ENCODE results near the gene LCE7A. TPM values are rescaled to one million over a fixed set of nuclear protein-coding genes. Genes with fewer than 3 reads are reported as not detected.

LCE7A gene
- total and polyA plus RNA-seq, 2 donors (not counting 3 experiments of a cell fraction or from before 2014, with no cell fraction given) = not detected

DNA sequence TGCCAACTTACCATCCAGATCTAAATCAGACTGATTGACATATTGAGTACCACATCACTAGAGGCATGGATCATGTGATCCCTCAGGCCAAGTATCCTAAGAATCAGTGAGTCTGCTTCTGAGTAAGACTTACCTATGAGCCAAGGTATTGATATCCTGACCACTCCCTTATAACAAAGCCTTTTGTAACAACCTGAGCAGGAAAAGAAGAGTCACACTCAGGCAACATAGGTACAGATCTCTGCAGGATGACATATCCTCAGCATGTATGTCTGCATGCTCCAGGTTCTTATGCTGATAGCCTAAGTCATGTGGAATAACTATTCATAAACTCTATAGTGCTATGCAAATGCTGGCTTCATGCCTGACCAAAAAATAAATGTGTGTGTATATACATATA, 34.8 kb upstream of the LCE7A start:
- TF ChIP-seq MYC (IDR thresholded peaks at IDR 0.05; ENCODE audit: low read depth, low read length) = no peak
- no peak for TF ChIP-seq EZH2 (IDR thresholded peaks at IDR 0.05; ENCODE audit: borderline replicate concordance, low read depth, low read length, severe bottlenecking)
- no peak for TF ChIP-seq POLR2A (IDR thresholded peaks at IDR 0.05; ENCODE audit: low read depth, low read length)
- no peak for TF ChIP-seq FOS (IDR thresholded peaks at IDR 0.05; ENCODE audit: borderline replicate concordance, insufficient read depth, low read length)
- no peak for TF ChIP-seq POLR2AphosphoS5 (IDR thresholded peaks at IDR 0.05; ENCODE audit: insufficient read depth, low read depth, low read length)
- TF ChIP-seq, protein P1, sequence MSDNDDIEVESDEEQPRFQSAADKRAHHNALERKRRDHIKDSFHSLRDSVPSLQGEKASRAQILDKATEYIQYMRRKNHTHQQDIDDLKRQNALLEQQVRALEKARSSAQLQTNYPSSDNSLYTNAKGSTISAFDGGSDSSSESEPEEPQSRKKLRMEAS (IDR thresholded peaks at IDR 0.05; ENCODE audit: insufficient read depth, insufficient read length) = no peak
- TF ChIP-seq, protein P2, sequence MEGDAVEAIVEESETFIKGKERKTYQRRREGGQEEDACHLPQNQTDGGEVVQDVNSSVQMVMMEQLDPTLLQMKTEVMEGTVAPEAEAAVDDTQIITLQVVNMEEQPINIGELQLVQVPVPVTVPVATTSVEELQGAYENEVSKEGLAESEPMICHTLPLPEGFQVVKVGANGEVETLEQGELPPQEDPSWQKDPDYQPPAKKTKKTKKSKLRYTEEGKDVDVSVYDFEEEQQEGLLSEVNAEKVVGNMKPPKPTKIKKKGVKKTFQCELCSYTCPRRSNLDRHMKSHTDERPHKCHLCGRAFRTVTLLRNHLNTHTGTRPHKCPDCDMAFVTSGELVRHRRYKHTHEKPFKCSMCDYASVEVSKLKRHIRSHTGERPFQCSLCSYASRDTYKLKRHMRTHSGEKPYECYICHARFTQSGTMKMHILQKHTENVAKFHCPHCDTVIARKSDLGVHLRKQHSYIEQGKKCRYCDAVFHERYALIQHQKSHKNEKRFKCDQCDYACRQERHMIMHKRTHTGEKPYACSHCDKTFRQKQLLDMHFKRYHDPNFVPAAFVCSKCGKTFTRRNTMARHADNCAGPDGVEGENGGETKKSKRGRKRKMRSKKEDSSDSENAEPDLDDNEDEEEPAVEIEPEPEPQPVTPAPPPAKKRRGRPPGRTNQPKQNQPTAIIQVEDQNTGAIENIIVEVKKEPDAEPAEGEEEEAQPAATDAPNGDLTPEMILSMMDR (IDR thresholded peaks at IDR 0.05; ENCODE audit: extremely low read depth in 1 of 2, insufficient read depth in 1 of 2, low read depth in 1 of 2, low read length in 2 of 2) = no peak
- no peak for TF ChIP-seq JUN (IDR thresholded peaks at IDR 0.05; ENCODE audit: borderline replicate concordance, insufficient read depth, insufficient read length, low read depth)
- TF ChIP-seq GATA2 (IDR thresholded peaks at IDR 0.05; ENCODE audit: insufficient read depth, insufficient read length, low read depth, low read length) = no peak
- BruUV-seq (replicated peaks) = no TSS peak
- H3K79me2 ChIP-seq (ENCODE audit: control insufficient read depth, insufficient read depth, low read length) = no peaks in the 10 kb centered on the region
- H3K36me3 ChIP-seq (ENCODE audit: control insufficient read depth in 2 of 2, extremely low read depth in 1 of 2, insufficient read depth in 2 of 2, low read length in 2 of 2) = no peaks in the 10 kb centered on the region
- no peak overlapping the region for H2AFZ ChIP-seq (ENCODE audit: low read depth, low read length)
- no peaks in the 10 kb centered on the region for H3K9me3 ChIP-seq (replicated peaks; ENCODE audit: control insufficient read depth, insufficient read depth, low read length)
- H3K9ac ChIP-seq (replicated peaks; ENCODE audit: extremely low read depth, insufficient read depth, low read length) = no peak overlapping the region
- FAIRE-seq = no peak
- intact Hi-C loops (cut with micrococcal nuclease) (no loop called here), dilution Hi-C loops (cut with MboI; ENCODE audit: extremely low pct_ligation_motif_present, low sequenced_read_pairs) (no loop called here)
- H3K4me2 ChIP-seq (ENCODE audit: insufficient read depth, low read length) = no peak overlapping the region
- ChIA-PET CTCF (no interaction called here), POLR2A (no interaction called here)
- no peaks in the 10 kb centered on the region for H3K27me3 ChIP-seq (ENCODE audit: control insufficient read depth in 2 of 2, insufficient read depth in 2 of 2, low read length in 2 of 2)
- no peak for DNase-seq (ENCODE audit: low read depth, low spot score)
- H4K20me1 ChIP-seq (replicated peaks; ENCODE audit: control insufficient read depth, extremely low read depth, insufficient read depth, low read length) = no peaks in the 10 kb centered on the region
- H3K9me1 ChIP-seq (replicated peaks; ENCODE audit: control insufficient read depth, extremely low read depth, insufficient read depth, low read length) = no peaks in the 10 kb centered on the region
- H3K27ac ChIP-seq (ENCODE audit: insufficient read depth, low read depth, low read length) = no peak overlapping the region
- no peaks in the 10 kb centered on the region for H3K4me1 ChIP-seq (ENCODE audit: control insufficient read depth, extremely low read depth, insufficient read depth, low read length)
- no peak overlapping the region for H3K4me3 ChIP-seq (replicated peaks in 1 of 3; ENCODE audit: insufficient read depth in 1 of 3, low read depth in 1 of 3, low read length in 3 of 3)
